K562 (cell line): ENCODE results near the gene PRMT2. TPM values are rescaled to one million over a fixed set of nuclear protein-coding genes. Genes with fewer than 3 reads are reported as not detected.
A peak's percentile ranks its signal among the peaks of the same experiment; 100 is the strongest.

ENCODE experiments used
- ATAC-seq: fragments of 200-7000 bp; cut with Tn5 transposase; 3 replicates; pipeline ENCODE4 v1.9.1; 2020; ENCODE audit warnings: moderate library complexity
- BruUV-seq: library from RNA; stranded (reverse); fragments of 400-500 nt; replicated peaks from 2 replicates; lab custom pipeline; 2021; lab: Mats Ljungman, UMichigan
- CTCF ChIA-PET: fragments of 300-600 bp; formaldehyde crosslinking; extraction: SDS; loops from one replicate; lab custom pipeline; 2021; ENCODE audit warnings: low intra/inter-chr PET ratio; lab: Yijun Ruan, JAX
- POLR2A ChIA-PET: fragments of 300-600, 350-650 bp; sonication (Branson Sonifier 250); formaldehyde crosslinking; extraction: SDS; loops from one replicate; lab custom pipeline; 2021; ENCODE audit warnings: antibody characterized with exemption, inconsistent platforms; lab: Yijun Ruan, JAX
- DNase-seq, 4 experiments: peaks; one replicate each; pipeline versions ENCODE4 v3.0.0 to v3.0.0-alpha.2; 2011 to 2018; ENCODE audit warnings: low spot score in 3 of 4, mixed read lengths in 3 of 4; ENCODE audit errors: extremely low read depth in 1 of 4
- FAIRE-seq: peaks from 2 replicates; lab custom pipeline; 2011; peaks lifted over from hg19 to GRCh38; lab: Jason Lieb, UNC
- H2AFZ ChIP-seq: 2 replicates; pipeline ENCODE4 v1.6.0; 2011; ENCODE audit warnings: low read depth, low read length, control low read depth, inconsistent platforms
- H3K27ac ChIP-seq: fragments of 200-600 bp; 3 replicates; pipeline ENCODE4 v1.8.0; 2011; ENCODE audit warnings: low read depth, mild to moderate bottlenecking, control low read depth, inconsistent platforms, low read length, moderate library complexity, mixed read lengths; ENCODE audit errors: extremely low read depth
- H3K27me3 ChIP-seq, 2 experiments: fragments of 300-600 bp in 1 of 2; 2 replicates in 1 of 2; 3 replicates in 1 of 2; pipeline versions ENCODE4 v1.6.0 to v1.8.0; 2011; ENCODE audit warnings: inconsistent platforms in 2 of 2, low read length in 2 of 2, mild to moderate bottlenecking in 1 of 2, mixed read lengths in 1 of 2, moderate library complexity in 1 of 2; ENCODE audit not compliant: control insufficient read depth in 2 of 2, insufficient read depth in 2 of 2
- H3K36me3 ChIP-seq: fragments of 300-600 bp; 3 replicates; pipeline ENCODE4 v1.8.0; 2011; ENCODE audit warnings: mild to moderate bottlenecking, low read length, inconsistent platforms; ENCODE audit not compliant: control insufficient read depth, insufficient read depth
- H3K4me1 ChIP-seq, 2 experiments: fragments of 200-600 bp in 1 of 2; replicated peaks in 1 of 2; 2 replicates in 1 of 2; 3 replicates in 1 of 2; pipeline versions ENCODE4 v1.5.1 to v1.8.0; 2011; ENCODE audit warnings: inconsistent platforms in 2 of 2, low read length in 2 of 2, mild to moderate bottlenecking in 1 of 2, mixed read lengths in 1 of 2, moderate library complexity in 1 of 2; ENCODE audit not compliant: control insufficient read depth in 2 of 2, insufficient read depth in 2 of 2
- H3K4me2 ChIP-seq: 2 replicates; pipeline ENCODE4 v1.6.1; 2011; ENCODE audit warnings: low read length, control low read depth, inconsistent platforms, mixed read lengths; ENCODE audit not compliant: insufficient read depth
- H3K4me3 ChIP-seq: fragments of 200-600 bp; sonication (generic), shearing (Covaris generic); 2 replicates; pipeline ENCODE4 v1.5.1; 2016; ENCODE audit warnings: control low read depth, inconsistent platforms
- H3K79me2 ChIP-seq: fragments of 200-600 bp; 3 replicates; pipeline ENCODE4 v1.8.0; 2011; ENCODE audit warnings: low read length, inconsistent platforms; ENCODE audit not compliant: control insufficient read depth, insufficient read depth
- H3K9ac ChIP-seq, 2 experiments: 2 replicates each; pipeline versions ENCODE4 v1.6.0 to v1.6.1; 2011; ENCODE audit warnings: low read depth in 2 of 2, low read length in 2 of 2, control low read depth in 1 of 2, inconsistent platforms in 1 of 2, mild to moderate bottlenecking in 1 of 2, mixed read lengths in 1 of 2; ENCODE audit not compliant: insufficient read depth in 1 of 2
- H3K9me1 ChIP-seq: one replicate; pipeline ENCODE4 v1.6.0; 2011; ENCODE audit warnings: inconsistent platforms, mild to moderate bottlenecking, low read length, moderate library complexity; ENCODE audit not compliant: control insufficient read depth, insufficient read depth
- H3K9me3 ChIP-seq: replicated peaks from 2 replicates; pipeline ENCODE4 v1.5.1; 2011; ENCODE audit warnings: low read depth, low read length, inconsistent platforms; ENCODE audit not compliant: control insufficient read depth, insufficient read depth
- H4K20me1 ChIP-seq: replicated peaks from 2 replicates; pipeline ENCODE4 v1.6.1; 2011; ENCODE audit warnings: low read length, inconsistent platforms, mixed read lengths; ENCODE audit not compliant: control insufficient read depth, insufficient read depth
- YY1 ChIP-seq, 3 experiments: IDR thresholded peaks; 2 replicates each; pipeline ENCODE4 v1.6.1; 2011; ENCODE audit warnings: low read length in 2 of 3, mild to moderate bottlenecking in 2 of 3, moderate library complexity in 2 of 3, borderline replicate concordance in 1 of 3, control low read depth in 1 of 3, low read depth in 1 of 3; ENCODE audit not compliant: insufficient read depth in 3 of 3, insufficient replicate concordance in 2 of 3, control insufficient read depth in 1 of 3, insufficient read length in 1 of 3; ENCODE audit errors: extremely low read depth in 1 of 3
- WGBS: fragments of 100-300 bp; shearing (Covaris generic); methylation state at CpG from one replicate; pipeline ENCODE4 v1.1.6; 2016; ENCODE audit warnings: low coverage, mixed read lengths; ENCODE audit not compliant: insufficient coverage; ENCODE audit errors: missing lambda C conversion rate; 5-methylcytosine and 5-hydroxymethylcytosine counted together
- in situ Hi-C: fragments of 300-500 bp; cut with MboI; formaldehyde crosslinking; loops from 4 replicates; pipeline ENCODE4 v1.15.0; 2018; ENCODE audit warnings: inconsistent platforms, mixed read lengths
- intact Hi-C: fragments of 100-400 bp; cut with micrococcal nuclease; formaldehyde crosslinking; loops from 2 replicates; pipeline ENCODE4 v1.14.2; 2022
- polyA plus RNA-seq, 8 experiments: library from polyadenylated mRNA; depleted of rRNA in 4 of 8; stranded (reverse) in 5 of 8; unstranded in 3 of 8; fragments of >200 nt; fragmentation: Nextera tagmentation in 2 of 8; fragmentation: Illumina TruSeq in 1 of 8; extraction: Ambion mirVana in 2 of 8; extraction: Trizol in 1 of 8; gene quantifications; 2 replicates each; pipeline versions ENCODE4 v1.2.1 to v1.2.3, GENCODE V29; 2011 to 2014; ENCODE audit warnings: inconsistent platforms in 1 of 8, missing spikeins in 1 of 8
- total RNA-seq, 7 experiments: library from RNA; depleted of rRNA in 6 of 7; stranded (reverse); fragments of >200 nt in 6 of 7; fragmentation: Illumina TruSeq in 2 of 7; extraction: Trizol in 2 of 7; gene quantifications; 2 replicates each; pipeline versions ENCODE4 v1.2.1 to v1.2.3, GENCODE V29; 2011 to 2021; ENCODE audit warnings: low replicate concordance in 1 of 7
- TF ChIP-seq, protein P1 (sequence below): sonication (generic); formaldehyde crosslinking; IDR thresholded peaks from 2 replicates; pipeline ENCODE4 v1.8.0; 2022; ENCODE audit warnings: mild to moderate bottlenecking, missing genetic modification reagents, borderline replicate concordance

Gene PRMT2
- total and polyA plus RNA-seq, 9 of the 15 experiments (the other 6 are each of a cell fraction or from before 2014, with no cell fraction given) = 37.2 to 85.7 (median 59.3) TPM

GRCh38 chr21:46646541-46647154 is 11.2 kb downstream of the PRMT2 start:
- WGBS = 91% methylated on average over 9 of the region's 9 CpGs
- H3K4me2 ChIP-seq = no peak overlapping the region
- POLR2A ChIA-PET = interaction anchor here (1.7 kb wide), 1 partner anchor 11 kb away, joined by 7 read pairs; the partner anchor contains the start of gene PRMT2
- intact Hi-C loops (no loop called here), in situ Hi-C loops (no loop called here)
- peak in 1 of 3 experiments; percentile 19 for TF ChIP-seq YY1 (IDR thresholded peaks at IDR 0.05; ENCODE audit: borderline replicate concordance in 1 of 3, control insufficient read depth in 1 of 3, extremely low read depth in 1 of 3, insufficient read depth in 3 of 3, insufficient read length in 1 of 3, insufficient replicate concordance in 2 of 3, low read depth in 1 of 3, low read length in 2 of 3)
- TF ChIP-seq, protein P1, sequence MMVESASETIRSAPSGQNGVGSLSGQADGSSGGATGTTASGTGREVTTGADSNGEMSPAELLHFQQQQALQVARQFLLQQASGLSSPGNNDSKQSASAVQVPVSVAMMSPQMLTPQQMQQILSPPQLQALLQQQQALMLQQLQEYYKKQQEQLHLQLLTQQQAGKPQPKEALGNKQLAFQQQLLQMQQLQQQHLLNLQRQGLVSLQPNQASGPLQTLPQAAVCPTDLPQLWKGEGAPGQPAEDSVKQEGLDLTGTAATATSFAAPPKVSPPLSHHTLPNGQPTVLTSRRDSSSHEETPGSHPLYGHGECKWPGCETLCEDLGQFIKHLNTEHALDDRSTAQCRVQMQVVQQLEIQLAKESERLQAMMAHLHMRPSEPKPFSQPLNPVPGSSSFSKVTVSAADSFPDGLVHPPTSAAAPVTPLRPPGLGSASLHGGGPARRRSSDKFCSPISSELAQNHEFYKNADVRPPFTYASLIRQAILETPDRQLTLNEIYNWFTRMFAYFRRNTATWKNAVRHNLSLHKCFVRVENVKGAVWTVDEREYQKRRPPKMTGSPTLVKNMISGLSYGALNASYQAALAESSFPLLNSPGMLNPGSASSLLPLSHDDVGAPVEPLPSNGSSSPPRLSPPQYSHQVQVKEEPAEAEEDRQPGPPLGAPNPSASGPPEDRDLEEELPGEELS (CRISPR knock-in tag) = no peak
- BruUV-seq = no TSS peak
- H3K4me1 ChIP-seq = no peaks in the 10 kb centered on the region
- H3K9me3 ChIP-seq = no peaks in the 10 kb centered on the region
- no peaks in the 10 kb centered on the region for H3K79me2 ChIP-seq
- no peaks in the 10 kb centered on the region for H3K9me1 ChIP-seq
- no peak overlapping the region for H2AFZ ChIP-seq
- no peak overlapping the region for H3K9ac ChIP-seq
- FAIRE-seq (no peak), DNase-seq (no peak), ATAC-seq (no peak)
- H3K4me3 ChIP-seq = no peak overlapping the region
- H3K36me3 ChIP-seq = peaks cover 76% of the 10 kb centered on the region
- CTCF ChIA-PET = no interaction called here
- no peaks in the 10 kb centered on the region for H3K27me3 ChIP-seq
- H3K27ac ChIP-seq = no peak overlapping the region
- no peaks in the 10 kb centered on the region for H4K20me1 ChIP-seq
